GM10248 (cell line): Measurements from ENCODE around the gene AGMO.
"Not testable (repeated sequence)": the region's sequence is repeated elsewhere in the genome, so short reads cannot be mapped to it uniquely, and the experiment has no call there.

Experiments
- CTCF ChIA-PET: fragments of 300-600 bp; sonication (Branson Sonifier 250); formaldehyde crosslinking; extraction: SDS; loops from one replicate; lab custom pipeline; 2021; ENCODE audit warnings: antibody characterized with exemption; lab: Yijun Ruan, JAX
- POLR2A ChIA-PET: fragments of 350-650 bp; sonication (Branson Sonifier 250); formaldehyde crosslinking; extraction: SDS; loops from one replicate; lab custom pipeline; 2020; ENCODE audit warnings: antibody characterized with exemption; lab: Yijun Ruan, JAX
- DNase-seq: peaks from one replicate; pipeline ENCODE4 v3.0.0; 2012; ENCODE audit errors: extremely low spot score
- TF ChIP-seq, protein P1 (sequence below): IDR thresholded peaks from 2 replicates; pipeline ENCODE4 v1.5.1; 2012; ENCODE audit warnings: mild to moderate bottlenecking, low read depth; ENCODE audit errors: extremely low read depth, missing control alignments, control extremely low read depth

Gene AGMO

DNA sequence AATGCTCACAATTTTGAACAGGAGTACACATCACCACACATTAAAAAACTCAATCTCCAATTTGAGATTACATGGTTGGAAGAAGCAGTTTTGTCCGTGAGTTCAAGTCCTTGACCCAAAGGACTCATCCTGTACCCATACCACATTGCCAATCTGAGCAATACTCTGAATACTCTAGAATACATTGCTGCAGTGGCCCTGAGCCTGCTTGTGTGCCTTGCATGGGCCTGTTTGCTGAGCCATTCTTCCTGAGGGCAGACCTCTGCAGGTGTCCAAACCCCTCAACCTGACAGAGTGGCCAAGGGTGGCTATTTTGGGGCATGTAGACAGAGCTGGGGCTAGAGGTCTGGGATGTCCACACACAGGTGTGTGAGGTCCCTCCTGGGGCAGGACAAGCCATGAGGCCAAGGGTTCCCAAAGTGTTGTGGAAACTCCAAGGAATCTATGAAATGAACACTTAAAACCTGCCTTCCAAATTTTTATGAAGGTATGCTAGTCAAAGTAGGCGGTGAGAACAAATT, 15.5 kb downstream of the AGMO start:
- POLR2A ChIA-PET = no interaction called here
- TF ChIP-seq, protein P1, sequence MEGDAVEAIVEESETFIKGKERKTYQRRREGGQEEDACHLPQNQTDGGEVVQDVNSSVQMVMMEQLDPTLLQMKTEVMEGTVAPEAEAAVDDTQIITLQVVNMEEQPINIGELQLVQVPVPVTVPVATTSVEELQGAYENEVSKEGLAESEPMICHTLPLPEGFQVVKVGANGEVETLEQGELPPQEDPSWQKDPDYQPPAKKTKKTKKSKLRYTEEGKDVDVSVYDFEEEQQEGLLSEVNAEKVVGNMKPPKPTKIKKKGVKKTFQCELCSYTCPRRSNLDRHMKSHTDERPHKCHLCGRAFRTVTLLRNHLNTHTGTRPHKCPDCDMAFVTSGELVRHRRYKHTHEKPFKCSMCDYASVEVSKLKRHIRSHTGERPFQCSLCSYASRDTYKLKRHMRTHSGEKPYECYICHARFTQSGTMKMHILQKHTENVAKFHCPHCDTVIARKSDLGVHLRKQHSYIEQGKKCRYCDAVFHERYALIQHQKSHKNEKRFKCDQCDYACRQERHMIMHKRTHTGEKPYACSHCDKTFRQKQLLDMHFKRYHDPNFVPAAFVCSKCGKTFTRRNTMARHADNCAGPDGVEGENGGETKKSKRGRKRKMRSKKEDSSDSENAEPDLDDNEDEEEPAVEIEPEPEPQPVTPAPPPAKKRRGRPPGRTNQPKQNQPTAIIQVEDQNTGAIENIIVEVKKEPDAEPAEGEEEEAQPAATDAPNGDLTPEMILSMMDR = no peak
- CTCF ChIA-PET = interaction anchor here (1.0 kb wide), 1 partner anchor 12 kb away, joined by 3 read pairs; no protein-coding TSS in a partner anchor
- DNase-seq = no peak

DNA sequence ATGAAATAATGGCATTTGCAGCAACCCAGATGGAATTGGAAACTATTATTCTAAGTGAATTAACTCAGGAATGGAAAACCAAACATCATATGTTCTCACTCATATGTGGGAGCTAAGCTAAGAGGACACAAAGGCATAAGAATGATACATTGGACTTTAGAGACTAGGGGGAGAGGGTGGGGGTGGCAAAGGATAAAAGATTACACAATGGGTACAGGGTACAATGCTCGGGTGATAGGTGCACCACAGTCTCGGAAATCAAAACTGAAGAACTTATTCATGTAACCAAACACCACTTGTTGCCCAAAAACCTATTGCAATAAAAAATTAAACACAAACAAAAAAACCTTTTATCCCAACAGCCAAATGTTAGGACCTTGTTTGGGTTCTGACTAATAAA, 17.8 kb downstream of the AGMO start:
- no peak for DNase-seq
- TF ChIP-seq, protein P1 = no peak
- ChIA-PET POLR2A (no interaction called here), CTCF (no interaction called here)

DNA sequence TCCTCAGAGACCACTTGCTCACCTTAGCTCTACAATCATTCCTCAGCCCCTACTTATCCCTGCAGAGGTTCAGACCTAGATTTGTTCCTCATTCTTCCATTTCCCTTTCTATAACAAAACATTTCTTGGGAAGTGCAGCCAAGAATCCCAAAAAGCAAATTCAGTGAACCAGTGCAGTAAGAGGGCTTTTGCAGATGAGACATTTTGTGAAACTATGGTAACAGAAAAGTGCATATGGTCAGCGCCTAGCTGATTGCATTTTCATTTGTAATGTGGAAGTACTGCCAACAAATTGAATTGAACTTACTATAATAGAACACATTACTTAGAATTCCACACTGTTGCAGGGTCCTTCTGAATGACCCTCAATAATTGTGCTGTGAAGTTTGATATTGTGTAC, 18.6 kb downstream of the AGMO start:
- POLR2A ChIA-PET = no interaction called here
- CTCF ChIA-PET = no interaction called here
- no peak for DNase-seq
- TF ChIP-seq, protein P1 = no peak

DNA sequence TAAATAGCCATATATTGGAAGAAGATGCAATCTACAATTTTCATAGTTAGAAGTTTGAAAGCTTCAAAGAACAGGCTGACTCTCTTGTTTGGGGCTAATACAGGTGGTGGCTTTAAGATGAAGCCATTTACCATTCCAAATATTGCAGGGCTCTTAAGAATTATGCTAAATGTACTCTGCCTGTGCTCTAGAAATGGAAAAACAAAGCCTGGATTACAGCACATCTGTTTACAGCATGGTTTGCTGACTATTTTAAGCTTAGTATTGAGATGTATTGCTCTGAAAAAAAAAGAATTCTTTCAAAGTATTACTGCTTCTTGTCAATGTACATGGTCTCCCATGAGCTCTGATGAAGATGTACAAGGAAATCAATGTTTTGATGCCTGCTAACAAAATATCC, 34.2 kb downstream of the AGMO start:
- no peak for DNase-seq
- ChIA-PET POLR2A (no interaction called here), CTCF (interaction anchor here (1.5 kb wide), 1 partner anchor 13 kb away, joined by 3 read pairs; no protein-coding TSS in a partner anchor)
- TF ChIP-seq, protein P1 = no peak

DNA sequence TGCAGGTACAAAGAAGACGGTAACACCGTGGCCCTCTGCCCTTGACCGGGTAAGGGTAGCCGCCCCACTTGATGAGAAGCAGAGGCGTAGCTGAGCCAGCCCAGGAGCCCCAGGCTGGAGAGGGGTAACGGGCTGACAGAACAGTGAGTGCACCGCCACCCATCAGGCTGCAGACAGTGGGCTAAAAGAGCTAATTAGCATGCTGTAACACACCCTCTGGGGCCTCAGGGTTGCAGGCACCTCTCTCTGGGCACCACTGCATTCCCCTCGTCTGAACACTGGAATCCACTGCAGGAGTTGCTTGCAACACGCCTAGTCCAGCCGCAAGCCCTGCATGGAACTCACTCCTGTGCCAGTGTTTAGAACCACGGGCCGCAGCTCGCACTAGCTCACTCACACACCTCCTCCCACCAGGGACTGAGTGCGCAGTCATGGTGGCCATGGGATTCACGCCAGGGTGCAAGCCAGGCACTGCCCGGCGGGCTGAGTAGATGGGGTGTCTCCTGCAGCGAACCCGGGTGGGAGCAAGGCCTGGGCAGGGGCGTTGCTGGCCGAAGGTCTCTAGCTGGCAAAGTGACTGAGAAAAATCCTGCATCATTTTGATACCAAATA, 36.1 kb downstream of the AGMO start:
- CTCF ChIA-PET = no interaction called here

DNA sequence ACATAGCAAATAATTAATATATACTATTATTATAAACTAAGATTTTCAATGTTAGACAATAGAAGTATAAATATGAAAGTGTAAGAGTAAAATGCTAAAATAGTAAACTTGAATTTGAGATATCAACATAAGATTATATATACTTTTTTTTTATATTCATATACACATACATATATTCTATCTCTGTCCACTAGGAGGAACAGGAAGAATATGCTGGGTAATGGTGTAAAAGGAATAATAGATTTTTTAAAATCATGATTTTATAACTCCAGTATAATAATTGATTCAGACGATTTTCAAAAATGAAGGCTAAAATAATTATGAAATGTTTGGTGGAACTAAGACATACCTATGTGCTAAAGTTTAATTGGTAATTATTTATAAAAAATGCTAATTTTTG, 37.7 kb downstream of the AGMO start:
- DNase-seq = no peak
- CTCF ChIA-PET = no interaction called here
- TF ChIP-seq, protein P1 = no peak
- POLR2A ChIA-PET = no interaction called here

More for the DNA sequence above, 36.1 kb downstream of the AGMO start:
- no peak for DNase-seq
- TF ChIP-seq, protein P1 = no peak
- POLR2A ChIA-PET = no interaction called here

DNA sequence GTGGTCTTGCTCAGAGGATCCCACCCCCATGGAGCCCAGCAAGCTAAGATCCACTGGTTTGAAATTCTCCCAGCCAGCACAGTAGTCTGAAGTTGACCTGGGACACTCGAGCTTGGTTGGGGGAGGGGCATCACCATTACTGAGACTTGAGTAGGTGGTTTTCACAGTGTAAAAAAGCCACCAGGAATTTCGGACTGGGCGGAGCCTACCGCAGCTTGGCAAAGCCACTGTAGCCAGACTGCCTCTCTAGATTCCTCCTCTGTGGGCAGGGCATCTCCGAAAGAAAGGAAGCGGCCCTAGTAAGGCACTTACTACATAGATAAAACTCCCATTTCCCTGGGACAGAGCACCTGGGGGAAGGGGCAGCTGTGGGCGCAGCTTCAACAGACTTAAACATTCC, 44.0 kb downstream of the AGMO start:
- POLR2A ChIA-PET = not testable (repeated sequence)

More for the DNA sequence above, 44.0 kb downstream of the AGMO start:
- DNase-seq, CTCF ChIA-PET: not testable (repeated sequence)
